GM12878 (cell line): Measurements from ENCODE around the gene FAM9C.

Source experiments
- CTCF ChIP-seq, 3 experiments: IDR thresholded peaks in 2 of 3; conservative IDR thresholded peaks in 1 of 3; 2 replicates each; pipeline ENCODE4 v1.5.1; 2011; ENCODE audit warnings: low read depth in 3 of 3, low read length in 3 of 3, mild to moderate bottlenecking in 3 of 3, control low read depth in 2 of 3, moderate library complexity in 2 of 3, inconsistent platforms in 1 of 3, mixed read lengths in 1 of 3; ENCODE audit not compliant: control insufficient read depth in 2 of 3, insufficient read depth in 1 of 3; ENCODE audit errors: extremely low read depth in 1 of 3
- ETV6 ChIP-seq, 2 experiments: fragments of 450-650 bp in 1 of 2; IDR thresholded peaks in 1 of 2; conservative IDR thresholded peaks in 1 of 2; 2 replicates each; pipeline ENCODE4 v1.6.1; 2014; ENCODE audit warnings: antibody characterized with exemption in 1 of 2, borderline replicate concordance in 1 of 2, low read depth in 1 of 2, mild to moderate bottlenecking in 1 of 2, moderate library complexity in 1 of 2
- NR2C1 ChIP-seq: fragments of 450-650 bp; IDR thresholded peaks from 2 replicates; pipeline ENCODE4 v1.6.1; 2017; ENCODE audit warnings: antibody characterized with exemption, mild to moderate bottlenecking, moderate library complexity
- SP1 ChIP-seq: IDR thresholded peaks from one replicate; pipeline ENCODE4 v1.6.1; 2011; ENCODE audit warnings: low read depth, low read length
- YY1 ChIP-seq: IDR thresholded peaks from 2 replicates; pipeline ENCODE4 v1.6.1; 2011; ENCODE audit warnings: low read depth, mild to moderate bottlenecking, low read length
- ZZZ3 ChIP-seq: IDR thresholded peaks from 2 replicates; pipeline ENCODE4 v1.6.1; 2011; ENCODE audit warnings: low read depth; ENCODE audit not compliant: control insufficient read depth, insufficient read length

- TF ChIP-seq CTCF (IDR thresholded peaks at IDR 0.05 in 2 of 3, conservative IDR thresholded peaks at IDR 0.05 in 1 of 3; ENCODE audit: control insufficient read depth in 2 of 3, extremely low read depth in 1 of 3, insufficient read depth in 1 of 3, low read depth in 3 of 3, low read length in 3 of 3) (no peak), NR2C1 (no peak), ZZZ3 (no peak), YY1 (no peak), SP1 (no peak), ETV6 (conservative IDR thresholded peaks at IDR 0.05 in 1 of 2, IDR thresholded peaks at IDR 0.05 in 1 of 2; ENCODE audit: borderline replicate concordance in 1 of 2, low read depth in 1 of 2) (no peak)
Measured at GRCh38 chrX:12993826-12994225, 50.6 kb downstream of the FAM9C start.
